Ishikawa (cell line): ENCODE measurements around the gene CFAP54.

Experiments used
- CEBPB ChIP-seq: IDR thresholded peaks from 2 replicates; pipeline ENCODE4 v1.6.1; 2012
- CREB1 ChIP-seq: IDR thresholded peaks from 2 replicates; pipeline ENCODE4 v1.6.1; 2012; ENCODE audit warnings: low read depth
- EGR1 ChIP-seq: IDR thresholded peaks from 2 replicates; pipeline ENCODE4 v1.6.1; 2012
- EP300 ChIP-seq: IDR thresholded peaks from 2 replicates; pipeline ENCODE4 v1.6.1; 2012; ENCODE audit warnings: borderline replicate concordance
- FOXM1 ChIP-seq: IDR thresholded peaks from 2 replicates; pipeline ENCODE4 v1.6.1; 2012; ENCODE audit warnings: low read depth, borderline replicate concordance
- MAX ChIP-seq: IDR thresholded peaks from 2 replicates; pipeline ENCODE4 v1.6.1; 2012
- NFIC ChIP-seq: IDR thresholded peaks from 2 replicates; pipeline ENCODE4 v1.6.1; 2012
- RAD21 ChIP-seq: IDR thresholded peaks from 2 replicates; pipeline ENCODE4 v1.6.1; 2012; ENCODE audit warnings: low read depth
- REST ChIP-seq: IDR thresholded peaks from 2 replicates; pipeline ENCODE4 v1.6.1; 2012; ENCODE audit warnings: low read depth, mild to moderate bottlenecking
- TAF1 ChIP-seq: IDR thresholded peaks from 2 replicates; pipeline ENCODE4 v1.6.1; 2012; ENCODE audit warnings: low read depth, mild to moderate bottlenecking
- TCF12 ChIP-seq: IDR thresholded peaks from 2 replicates; pipeline ENCODE4 v1.6.1; 2012; ENCODE audit warnings: low read depth
- TEAD4 ChIP-seq: IDR thresholded peaks from 2 replicates; pipeline ENCODE4 v1.6.1; 2012
- USF1 ChIP-seq: IDR thresholded peaks from 2 replicates; pipeline ENCODE4 v1.6.1; 2012
- YY1 ChIP-seq: IDR thresholded peaks from 2 replicates; pipeline ENCODE4 v1.6.1; 2012; ENCODE audit warnings: low read depth
- ZBTB7A ChIP-seq: IDR thresholded peaks from 2 replicates; pipeline ENCODE4 v1.6.1; 2012; ENCODE audit warnings: low read depth

Gene CFAP54

GRCh38 chr12:96570579-96570978, 81.2 kb downstream of the CFAP54 start:
- TF ChIP-seq REST (no peak), ZBTB7A (no peak), TAF1 (no peak), EGR1 (no peak), YY1 (no peak)

GRCh38 chr12:96571101-96571862, 81.9 kb downstream of the CFAP54 start:
- no peak for TF ChIP-seq TAF1
- no peak for TF ChIP-seq CEBPB
- TF ChIP-seq YY1 = no peak
- TF ChIP-seq REST = no peak

GRCh38 chr12:96578526-96579125, 89.2 kb downstream of the CFAP54 start:
- TF ChIP-seq CEBPB (no peak), EGR1 (no peak), USF1 (no peak), CREB1 (no peak), RAD21 (peak; percentile 81)

- TF ChIP-seq REST = no peak
- TF ChIP-seq EGR1 = no peak
- no peak for TF ChIP-seq TAF1
- no peak for TF ChIP-seq RAD21
Observed at GRCh38 chr12:96585977-96586376, 96.6 kb downstream of the CFAP54 start.

GRCh38 chr12:96587691-96588090, 98.3 kb downstream of the CFAP54 start:
- TF ChIP-seq FOXM1 (no peak), TEAD4 (no peak)

- TF ChIP-seq USF1 (no peak), EGR1 (no peak), CEBPB (no peak), MAX (no peak), FOXM1 (no peak), ZBTB7A (no peak), TAF1 (no peak), TCF12 (no peak), EP300 (no peak), RAD21 (no peak), NFIC (no peak), YY1 (no peak), TEAD4 (no peak), REST (no peak), CREB1 (no peak)
Observed at GRCh38 chr12:96590970-96591369, 101.6 kb downstream of the CFAP54 start.
